GM18526 (cell line): Measurements from ENCODE around the gene COL1A2.

Experiments used
- POLR2A ChIP-seq: IDR thresholded peaks from 3 replicates; pipeline ENCODE4 v1.6.1; 2011; ENCODE audit not compliant: insufficient read length; ENCODE audit errors: extremely low read depth

The COL1A2 gene

DNA sequence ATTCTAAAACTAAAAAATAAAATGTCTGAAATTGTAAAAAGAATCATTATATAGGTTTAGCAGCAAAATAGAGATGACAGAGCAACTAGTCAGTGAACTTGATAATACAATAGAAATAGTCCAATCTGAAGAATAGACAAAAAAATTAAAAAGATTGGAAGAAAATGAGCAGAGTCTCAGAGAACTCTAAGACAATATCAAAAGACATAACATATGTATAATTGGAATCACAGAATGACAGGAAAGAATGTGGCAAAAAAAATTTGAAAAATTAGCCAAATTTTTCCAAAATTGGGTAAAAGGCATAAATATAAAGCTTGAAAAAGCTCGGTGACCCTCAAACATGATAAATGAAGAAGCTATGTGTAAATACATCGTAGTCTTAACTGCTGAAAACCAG is 76.9 kb downstream of the COL1A2 start:
- no peak for TF ChIP-seq POLR2A

DNA sequence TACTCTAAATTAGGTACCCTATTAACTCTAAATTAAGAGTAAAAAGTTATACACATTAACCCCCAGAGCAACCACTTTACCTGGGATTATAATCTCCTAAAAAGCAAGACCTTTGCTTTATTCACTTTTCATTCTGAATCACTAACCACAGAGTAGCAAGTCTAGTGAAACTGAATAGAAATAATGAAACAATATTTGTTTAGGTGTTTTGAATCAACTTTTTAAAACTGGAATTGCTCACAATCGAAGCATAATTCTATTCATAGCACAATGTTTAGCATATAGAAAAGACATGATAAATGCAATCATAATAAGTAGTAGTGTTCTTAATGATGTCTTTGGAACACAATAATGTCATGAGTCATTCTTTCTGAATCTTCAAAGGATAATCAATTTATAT is 77.9 kb downstream of the COL1A2 start:
- TF ChIP-seq POLR2A = no peak

DNA sequence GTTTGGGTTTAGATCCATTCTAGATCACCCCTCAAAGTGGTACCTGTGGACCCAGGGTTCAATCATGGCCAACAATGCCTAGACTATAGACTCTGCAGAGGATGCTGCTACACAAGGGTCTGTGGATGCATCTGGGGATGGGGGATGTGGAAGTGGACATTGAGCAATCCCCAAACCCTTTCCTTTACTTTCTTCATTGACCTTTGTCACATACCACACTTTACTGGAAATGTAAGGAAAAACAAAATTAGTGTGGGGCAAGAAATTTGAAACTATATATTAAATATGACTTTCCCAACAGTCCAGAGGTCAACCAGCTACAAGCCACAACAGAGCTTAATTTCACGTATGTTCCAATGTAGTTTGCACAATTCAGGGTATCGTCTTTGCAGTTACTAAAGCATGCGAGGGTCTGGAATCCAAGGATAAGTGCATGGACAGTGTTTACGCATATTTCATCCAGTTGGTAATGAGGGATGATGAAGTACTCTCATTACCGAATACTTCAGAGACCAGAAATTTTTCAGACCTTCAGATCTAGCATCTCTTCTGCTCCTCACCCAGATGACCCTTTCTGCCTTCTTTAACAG is 81.7 kb downstream of the COL1A2 start:
- no peak for TF ChIP-seq POLR2A

DNA sequence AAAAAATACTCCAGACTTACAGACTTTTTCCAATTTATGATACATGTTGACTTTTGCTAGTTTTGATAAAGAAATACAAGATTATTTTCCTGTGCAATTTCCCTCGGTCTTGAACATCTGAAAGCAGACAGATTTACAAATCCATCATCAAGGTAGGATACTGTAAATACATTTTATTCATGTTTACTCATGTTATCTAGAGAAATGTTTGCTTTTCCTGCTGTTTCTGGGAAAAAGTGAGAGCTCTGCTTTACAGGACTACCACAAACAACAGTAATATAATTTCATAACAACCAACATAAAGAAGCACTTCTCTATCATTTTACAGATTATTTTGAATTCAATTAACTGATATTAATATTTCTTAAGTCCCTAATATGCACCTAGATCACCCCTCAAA is 83.2 kb downstream of the COL1A2 start:
- TF ChIP-seq POLR2A = no peak

DNA sequence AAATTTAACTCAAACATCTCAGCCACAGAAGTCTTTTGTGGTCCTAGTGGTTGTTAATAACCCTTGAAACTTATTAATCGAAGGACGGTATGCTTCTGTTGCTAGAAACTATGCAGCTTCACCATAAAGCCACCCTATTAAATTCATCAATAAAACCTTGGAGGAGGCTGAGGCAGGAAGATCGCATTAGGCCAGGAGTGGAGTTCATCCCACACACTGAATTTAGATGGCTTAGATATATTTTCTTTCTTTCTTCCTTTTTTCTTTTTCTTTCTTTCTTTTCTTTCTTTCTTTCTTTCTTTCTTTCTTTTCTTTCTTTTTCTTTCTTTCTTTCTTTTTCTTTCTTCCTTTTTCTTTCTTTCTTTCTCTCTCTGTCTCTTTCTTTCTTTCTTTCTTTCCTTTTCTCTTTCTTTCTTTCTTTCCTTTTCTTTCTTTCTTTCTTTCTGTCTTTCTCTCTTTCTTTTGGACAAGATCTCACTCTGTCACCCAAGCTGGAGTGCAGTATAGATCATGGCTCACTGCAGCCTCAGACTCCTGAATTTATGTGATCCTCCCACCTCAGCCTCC is 84.0 kb downstream of the COL1A2 start:
- no peak for TF ChIP-seq POLR2A
